GM18519 (cell line): ENCODE results near the gene LIG4.

ENCODE experiments used
- ATAC-seq: cut with Tn5 transposase; IDR thresholded peaks from one replicate; pipeline ENCODE4 v1.9.1; 2021; ENCODE audit warnings: mild to moderate bottlenecking, moderate library complexity; ENCODE audit not compliant: unreplicated experiment, low FRiP score

LIG4 gene

GRCh38 chr13:108195146-108195545 is 20.2 kb downstream of the LIG4 start:
- ATAC-seq: no peak

- ATAC-seq: no peak
These were observed 20.9 kb downstream of the LIG4 start for GRCh38 chr13:108194435-108194936.

GRCh38 chr13:108193806-108194205 is 21.5 kb downstream of the LIG4 start:
- no peak for ATAC-seq

GRCh38 chr13:108190897-108191296 is 24.4 kb downstream of the LIG4 start:
- ATAC-seq: no peak

- no peak for ATAC-seq
These were observed 27.1 kb downstream of the LIG4 start for GRCh38 chr13:108188260-108188659.

GRCh38 chr13:108185223-108185622 is 30.1 kb downstream of the LIG4 start:
- no peak for ATAC-seq

GRCh38 chr13:108182652-108183051 is 32.7 kb downstream of the LIG4 start:
- ATAC-seq: no peak

- no peak for ATAC-seq
These were observed 37.3 kb downstream of the LIG4 start for GRCh38 chr13:108178078-108178477.

GRCh38 chr13:108176685-108177274 is 38.6 kb downstream of the LIG4 start:
- no peak for ATAC-seq

- ATAC-seq: no peak
These were observed 46.4 kb downstream of the LIG4 start for GRCh38 chr13:108168929-108169328.

GRCh38 chr13:108166078-108166477 is 49.3 kb downstream of the LIG4 start:
- no peak for ATAC-seq

GRCh38 chr13:108158746-108159145 is 56.6 kb downstream of the LIG4 start:
- ATAC-seq: no peak
